Testis (tissue), 3 donors: ENCODE results near the gene ERCC6L2. TPM values are rescaled to one million over a fixed set of nuclear protein-coding genes. Genes with fewer than 3 reads are reported as not detected.

Experiments
- DNase-seq: peaks from one replicate; pipeline ENCODE4 v3.0.0-alpha.2; 2019
- H3K27ac ChIP-seq, 2 donors: fragments of 200-600 bp; sonication (generic); one replicate each; pipeline ENCODE4 v1.5.1; 2019
- H3K27me3 ChIP-seq: fragments of 200-600 bp; sonication (generic); one replicate; pipeline ENCODE4 v1.5.1; 2019
- H3K36me3 ChIP-seq: fragments of 200-600 bp; sonication (generic); one replicate; pipeline ENCODE4 v1.5.1; 2017; ENCODE audit warnings: low read depth; ENCODE audit errors: missing control alignments
- H3K4me1 ChIP-seq: fragments of 200-600 bp; sonication (generic); one replicate; pipeline ENCODE4 v1.5.1; 2019
- H3K4me3 ChIP-seq, 2 donors: fragments of 200-600 bp; sonication (generic); one replicate each; pipeline ENCODE4 v1.5.1; 2017 to 2019
- H3K9me3 ChIP-seq: fragments of 200-600 bp; sonication (generic); one replicate; pipeline ENCODE4 v1.5.1; 2017
- CTCF ChIP-seq, 3 experiments: fragments of 450-650 bp in 2 of 3; fragments of 200-600 bp in 1 of 3; sonication (generic) in 1 of 3; IDR thresholded peaks; one replicate each; pipeline ENCODE4 v1.5.1; 2016 to 2019; ENCODE audit warnings: antibody characterized with exemption in 3 of 3, mild to moderate bottlenecking in 2 of 3, moderate library complexity in 1 of 3
- POLR2A ChIP-seq: fragments of 450-650 bp; IDR thresholded peaks from one replicate; pipeline ENCODE4 v1.6.1; 2017; ENCODE audit warnings: antibody characterized with exemption, mild to moderate bottlenecking, moderate library complexity
- WGBS, 2 donors: methylation state at CpG; one replicate each; pipeline ENCODE4 v1.1.5; 2018; 5-methylcytosine and 5-hydroxymethylcytosine counted together
- intact Hi-C: fragments of 100-400 bp; cut with DNase I; formaldehyde crosslinking; loops from one replicate; pipeline ENCODE4 v1.15.1; 2023; ENCODE audit warnings: low total_unique reads
- polyA plus RNA-seq: library from polyadenylated mRNA; stranded (reverse); fragments of 350-450 nt; fragmentation: Illumina TruSeq; extraction: RNeasy Lipid Tissue Mini Kit (QIAGEN cat#74804); gene quantifications from one replicate; pipeline ENCODE4 v1.2.3, GENCODE V29; 2014; ENCODE audit warnings: low read depth, low replicate concordance; ENCODE audit not compliant: insufficient read depth
- total RNA-seq, 2 donors: library from RNA; depleted of rRNA; stranded (reverse); fragments of >200 nt; gene quantifications; one replicate each; pipeline ENCODE4 v1.2.3, GENCODE V29; 2016

ERCC6L2 gene
- total and polyA plus RNA-seq, 3 donors from 2014 or later = 14.8 to 100 (median 83.9) TPM

DNA sequence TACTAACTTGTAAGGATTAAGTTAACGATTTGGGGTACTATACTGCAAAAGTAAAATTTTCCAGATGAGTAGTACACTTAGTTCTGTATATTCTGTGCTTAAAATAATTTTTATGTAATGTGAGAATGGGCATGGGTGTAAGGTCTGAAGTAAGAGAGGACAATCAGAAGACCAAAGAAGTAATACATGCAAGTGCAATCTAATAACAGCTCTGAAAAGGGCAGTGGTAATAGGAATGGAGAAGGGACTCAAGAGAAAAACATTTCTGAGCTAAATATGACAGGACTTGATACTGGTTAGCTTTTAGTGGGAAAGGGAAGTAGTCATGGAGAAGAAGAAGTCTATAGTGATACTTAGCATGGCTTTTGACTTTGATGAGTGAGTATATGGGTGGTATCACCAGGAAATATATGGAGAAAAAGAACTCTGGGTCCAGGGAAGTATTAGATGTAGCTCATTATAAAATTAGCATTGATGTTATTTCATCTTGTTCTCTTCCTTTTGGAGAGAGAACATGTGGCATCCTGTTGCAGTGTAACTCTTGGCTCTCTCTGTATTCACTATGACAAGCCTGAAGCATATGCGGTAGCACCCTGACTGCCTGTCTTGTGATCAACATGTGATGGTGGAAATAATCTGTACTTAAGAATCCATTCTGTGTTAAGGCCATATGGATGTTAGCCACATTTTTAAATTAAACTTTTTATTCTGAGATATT, 60.5 kb downstream of the ERCC6L2 start:
- no peaks in the 10 kb centered on the region for H3K36me3 ChIP-seq
- H3K27me3 ChIP-seq = no peaks in the 10 kb centered on the region
- no peak overlapping the region for H3K4me3 ChIP-seq
- no peaks in the 10 kb centered on the region for H3K9me3 ChIP-seq
- DNase-seq = no peak
- WGBS, 2 donors = 85 to 92% methylated on average over 2 of the region's 2 CpGs
- TF ChIP-seq POLR2A (no peak), CTCF (IDR thresholded peaks at IDR 0.05) (no peak)
- H3K4me1 ChIP-seq = no peaks in the 10 kb centered on the region
- H3K27ac ChIP-seq = no peak overlapping the region
- intact Hi-C loops = no loop called here

- Histone ChIP-seq H3K9me3 (no peaks in the 10 kb centered on the region), H3K27ac (no peak overlapping the region), H3K27me3 (no peaks in the 10 kb centered on the region), H3K4me3 (no peak overlapping the region), H3K4me1 (no peaks in the 10 kb centered on the region), H3K36me3 (no peaks in the 10 kb centered on the region)
- no peak for DNase-seq
- TF ChIP-seq POLR2A (no peak), CTCF (IDR thresholded peaks at IDR 0.05) (no peak)
- intact Hi-C loops = no loop called here
- 72 to 96% methylated on average over 3 of the region's 3 CpGs for WGBS, 2 donors
These were observed 61.1 kb downstream of the ERCC6L2 start for GRCh38 chr9:95936579-95937075.

DNA sequence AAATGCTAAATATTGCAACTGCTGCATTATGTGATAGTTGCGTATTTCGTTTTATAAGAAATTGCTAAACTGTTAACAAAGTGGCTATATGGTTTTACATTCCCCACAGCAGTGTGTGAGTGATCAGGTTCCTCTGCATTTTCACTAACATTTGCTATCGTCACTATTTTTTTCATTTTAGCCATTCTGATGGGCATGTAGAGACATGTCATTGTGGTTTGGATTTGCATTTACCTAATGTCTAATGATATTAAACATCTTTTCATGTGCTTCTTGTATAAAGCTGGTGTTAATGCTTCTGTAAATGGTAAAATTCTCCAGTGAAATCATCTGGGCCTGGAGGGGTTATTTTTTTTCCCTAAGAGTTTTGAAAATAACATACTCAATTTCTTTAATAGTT, 61.6 kb downstream of the ERCC6L2 start:
- Histone ChIP-seq H3K4me3 (no peak overlapping the region), H3K27ac (no peak overlapping the region), H3K4me1 (no peaks in the 10 kb centered on the region), H3K27me3 (no peaks in the 10 kb centered on the region), H3K9me3 (no peaks in the 10 kb centered on the region), H3K36me3 (no peaks in the 10 kb centered on the region)
- TF ChIP-seq POLR2A = no peak
- TF ChIP-seq CTCF (IDR thresholded peaks at IDR 0.05) = no peak
- no peak for DNase-seq
- 98 to 100% methylated on average over 3 of the region's 3 CpGs for WGBS, 2 donors
- intact Hi-C loops = no loop called here

DNA sequence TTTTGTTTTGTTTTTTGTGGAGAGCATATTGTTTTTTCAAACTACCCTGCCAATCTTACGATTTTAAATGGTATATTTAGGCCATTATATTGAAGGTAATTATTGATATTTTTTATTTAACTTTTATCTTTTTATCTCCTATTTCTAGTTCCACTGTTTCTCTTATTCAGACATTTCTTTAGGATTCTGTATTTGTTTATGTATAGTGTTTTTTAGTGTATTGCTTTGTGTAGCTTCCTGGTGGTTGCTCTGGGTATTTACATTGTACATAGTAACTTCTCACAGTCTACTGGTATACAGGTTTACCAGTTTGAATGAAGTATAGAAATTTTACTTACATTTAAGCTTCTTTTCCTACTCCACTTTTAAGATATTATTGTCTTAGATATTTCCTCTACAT, 63.2 kb downstream of the ERCC6L2 start:
- Histone ChIP-seq H3K27ac (no peak overlapping the region), H3K4me1 (no peaks in the 10 kb centered on the region), H3K27me3 (no peaks in the 10 kb centered on the region), H3K4me3 (no peak overlapping the region), H3K36me3 (no peaks in the 10 kb centered on the region), H3K9me3 (no peaks in the 10 kb centered on the region)
- no peak for DNase-seq
- TF ChIP-seq POLR2A = no peak
- no peak for TF ChIP-seq CTCF (IDR thresholded peaks at IDR 0.05)
- intact Hi-C loops = no loop called here
- WGBS, 2 donors = 98 to 100% methylated on average over 1 of the region's 1 CpG

DNA sequence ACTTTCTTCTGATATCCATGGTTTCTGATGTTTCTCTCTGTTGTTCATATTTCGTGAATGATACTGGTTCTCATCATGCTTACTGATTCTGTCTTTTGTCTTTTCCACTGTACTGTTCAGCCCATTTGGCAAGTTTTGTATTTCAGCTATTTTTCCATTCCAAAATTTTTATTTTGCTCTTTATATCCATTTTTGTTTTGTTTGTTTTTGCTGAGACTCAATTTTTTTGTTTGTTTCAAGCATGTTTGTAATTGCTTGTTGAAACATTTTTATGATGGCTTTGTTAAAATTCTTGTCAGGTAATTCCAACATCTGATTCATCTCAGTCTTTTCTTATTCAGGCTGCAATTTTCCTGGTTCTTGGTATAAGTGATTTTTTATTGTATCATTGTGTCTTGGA, 64.0 kb downstream of the ERCC6L2 start:
- H3K36me3 ChIP-seq = no peaks in the 10 kb centered on the region
- no peaks in the 10 kb centered on the region for H3K4me1 ChIP-seq
- WGBS, 2 donors = 71 to 94% methylated on average over 1 of the region's 1 CpG
- no peak overlapping the region for H3K4me3 ChIP-seq
- no peak overlapping the region for H3K27ac ChIP-seq
- H3K27me3 ChIP-seq = no peaks in the 10 kb centered on the region
- TF ChIP-seq CTCF (IDR thresholded peaks at IDR 0.05) (no peak), POLR2A (no peak)
- H3K9me3 ChIP-seq = no peaks in the 10 kb centered on the region
- DNase-seq = no peak
- intact Hi-C loops = no loop called here
